Activated CD4-positive, alpha-beta T cell treated with anti-CD3 and anti-CD28 coated beads for 1 hour (primary cell): Measurements from ENCODE around the gene PTCD3.

Source experiments
- DNase-seq: peaks from one replicate; pipeline ENCODE4 v3.0.0-alpha.2; 2020

The PTCD3 gene

DNA sequence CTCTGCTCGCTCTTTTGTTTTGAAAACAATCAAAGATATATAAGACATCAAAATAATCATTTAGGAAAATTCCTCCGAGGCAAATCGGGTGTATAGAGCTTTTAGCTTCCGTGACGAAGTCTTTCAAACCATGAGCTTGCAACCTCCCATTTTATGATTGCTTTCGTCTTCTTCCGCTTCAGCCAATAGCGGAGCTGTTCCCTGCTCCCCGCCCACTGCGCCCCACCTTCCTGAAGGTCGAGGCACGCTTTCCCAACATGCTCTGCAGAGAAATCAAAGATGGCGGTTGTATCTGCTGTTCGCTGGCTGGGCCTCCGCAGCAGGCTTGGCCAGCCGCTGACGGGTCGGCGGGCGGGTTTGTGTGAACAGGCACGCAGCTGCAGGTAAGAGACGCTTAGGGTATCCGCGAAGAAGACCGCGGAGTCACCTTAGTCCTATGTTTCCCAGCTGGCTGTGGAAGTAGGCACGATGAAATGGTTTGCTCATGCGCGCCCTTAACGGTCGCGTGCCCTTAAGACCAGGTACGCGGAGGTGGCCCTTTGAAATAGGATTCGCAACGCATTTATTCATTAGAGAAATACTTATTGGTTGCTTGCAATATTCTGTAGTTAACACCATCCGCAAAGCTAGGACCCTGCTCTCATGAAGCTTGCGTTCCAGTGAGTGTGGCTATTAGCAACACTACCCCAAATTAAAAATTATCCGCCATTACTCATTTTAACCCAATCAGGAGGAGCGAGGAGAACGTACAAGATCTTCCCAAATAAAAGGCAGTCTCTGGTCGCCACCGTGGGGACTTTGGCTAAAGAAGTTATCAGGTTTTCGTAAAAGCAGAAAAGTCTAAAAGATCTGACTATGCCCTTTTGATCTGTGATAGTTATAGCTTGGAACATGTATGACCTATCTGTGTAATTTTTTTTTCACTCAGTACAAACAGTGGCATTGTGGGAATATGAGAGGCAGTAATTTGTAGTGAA, at the start of gene PTCD3:
PTCD3 (plus strand) TSS at position 267 of the 977 bp plus-strand sequence; CDS start at position 280, 13 bp downstream.
- DNase-seq = peak; percentile 88

DNA sequence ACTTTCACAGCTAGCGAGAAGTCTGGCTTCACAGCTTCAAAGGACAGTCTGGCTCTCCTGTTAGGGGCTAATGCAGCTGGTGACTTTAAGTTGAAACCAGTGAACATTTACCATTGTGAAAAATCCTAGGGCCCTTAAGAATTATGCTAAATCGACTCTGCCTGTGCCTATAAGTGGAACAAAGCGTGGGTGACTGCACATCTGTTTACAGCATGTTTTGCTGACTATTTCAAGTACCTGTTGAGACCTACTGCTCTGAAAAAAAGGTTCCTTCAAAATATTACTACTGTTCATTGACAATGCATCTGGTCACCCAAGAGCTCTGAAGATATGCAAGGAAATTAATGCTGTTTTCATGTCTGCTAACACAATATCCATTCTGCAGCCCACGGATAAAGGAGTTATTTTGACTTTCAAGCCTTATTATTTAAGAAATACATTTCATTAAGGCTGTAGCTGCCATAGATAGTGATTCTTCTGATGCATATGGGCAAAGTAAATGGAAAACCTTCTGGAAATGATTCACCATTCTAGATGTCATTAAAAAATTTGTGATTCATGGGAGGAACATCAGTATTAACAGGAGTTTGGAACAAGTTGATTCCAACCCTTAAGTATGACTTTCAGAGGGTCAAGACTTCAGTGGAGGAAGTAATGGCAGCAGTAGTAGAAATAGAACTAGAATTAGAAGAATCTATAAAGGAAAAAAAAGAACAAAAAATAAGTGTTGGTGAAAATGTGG, 49.3 kb upstream of the PTCD3 start:
- no peak for DNase-seq

DNA sequence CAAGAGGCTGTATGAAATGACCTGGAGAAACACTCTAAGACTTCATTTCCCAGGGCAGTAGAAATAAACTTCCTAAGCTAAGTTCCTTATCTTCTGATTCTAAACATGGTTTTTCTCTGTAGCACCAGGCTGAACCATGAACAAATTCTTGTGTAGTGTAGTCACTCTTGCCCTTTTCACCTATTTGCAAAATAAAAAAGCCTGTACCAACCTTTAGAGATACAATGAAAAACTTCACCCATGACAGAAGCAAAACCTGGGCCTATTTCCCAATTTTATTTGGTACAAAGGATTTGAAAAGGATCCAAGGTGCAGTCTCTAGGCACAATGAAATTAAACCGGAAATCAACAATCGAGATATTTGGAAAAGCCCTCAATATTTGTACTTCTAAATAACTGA, 44.0 kb upstream of the PTCD3 start:
- DNase-seq = no peak

DNA sequence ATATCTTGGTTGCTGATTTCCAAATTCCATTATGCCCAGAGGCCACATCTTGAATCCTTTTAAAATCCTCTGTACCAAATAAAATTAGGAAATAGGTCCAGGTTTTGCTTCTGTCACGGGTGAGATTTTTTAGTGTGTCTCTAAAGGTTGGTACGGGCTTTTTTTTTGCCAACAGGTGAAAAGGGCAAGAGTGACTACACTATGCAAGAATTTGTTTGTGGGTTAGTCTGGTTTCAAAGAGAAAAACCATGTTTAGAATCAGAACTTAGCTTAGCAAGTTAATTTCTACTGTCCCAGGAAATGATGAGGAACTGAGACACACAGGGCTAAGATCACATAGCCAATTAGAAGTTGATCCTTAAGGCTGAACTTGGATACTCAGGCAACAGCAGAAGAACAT, 42.0 kb upstream of the PTCD3 start:
- no peak for DNase-seq

DNA sequence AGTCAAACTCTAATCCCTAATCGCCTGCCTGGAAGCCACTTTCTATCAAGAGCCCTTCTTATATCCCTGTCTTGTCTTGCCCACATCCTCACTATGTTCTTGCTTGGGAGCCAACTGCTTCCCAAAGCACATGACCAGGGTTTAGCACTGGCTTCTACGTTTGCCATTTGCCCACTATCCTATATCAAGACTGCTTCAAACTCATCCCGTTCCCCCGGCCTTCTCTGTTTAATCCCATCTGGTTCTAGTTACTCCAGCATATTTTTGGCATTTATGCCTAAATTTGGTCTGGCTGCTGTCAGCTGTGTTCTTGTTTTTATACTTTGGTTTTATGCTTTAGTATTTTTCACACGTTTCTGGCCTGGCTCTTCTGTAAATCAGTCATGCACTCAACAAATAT, 40.5 kb upstream of the PTCD3 start:
- DNase-seq = no peak

DNA sequence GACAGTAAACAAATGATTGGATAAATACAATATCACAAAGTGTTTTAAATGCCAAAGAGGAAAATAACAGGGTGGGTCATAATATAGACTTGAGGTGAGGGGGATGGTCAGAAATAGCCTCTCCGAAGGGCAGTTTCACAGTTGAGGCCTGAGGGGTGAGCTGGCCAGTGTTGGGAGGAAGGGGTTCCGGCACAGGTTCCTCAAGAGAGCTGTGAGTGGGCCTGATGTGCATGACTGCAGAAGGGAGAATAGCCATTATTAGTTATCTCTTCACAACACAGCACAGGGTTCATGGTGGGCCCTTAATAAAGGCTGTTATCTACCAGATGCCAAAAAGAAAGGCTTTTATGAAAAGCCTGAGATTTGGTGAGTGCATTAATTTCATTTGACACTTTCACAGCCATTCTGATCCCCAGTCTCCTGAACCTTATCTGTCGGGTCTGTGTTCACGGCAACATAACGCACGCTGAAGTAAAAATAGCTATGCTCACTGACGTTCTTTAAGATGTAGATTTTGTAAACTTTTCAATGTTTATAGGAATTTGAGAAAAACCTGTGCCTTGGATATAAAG, 39.9 kb upstream of the PTCD3 start:
- DNase-seq = no peak

DNA sequence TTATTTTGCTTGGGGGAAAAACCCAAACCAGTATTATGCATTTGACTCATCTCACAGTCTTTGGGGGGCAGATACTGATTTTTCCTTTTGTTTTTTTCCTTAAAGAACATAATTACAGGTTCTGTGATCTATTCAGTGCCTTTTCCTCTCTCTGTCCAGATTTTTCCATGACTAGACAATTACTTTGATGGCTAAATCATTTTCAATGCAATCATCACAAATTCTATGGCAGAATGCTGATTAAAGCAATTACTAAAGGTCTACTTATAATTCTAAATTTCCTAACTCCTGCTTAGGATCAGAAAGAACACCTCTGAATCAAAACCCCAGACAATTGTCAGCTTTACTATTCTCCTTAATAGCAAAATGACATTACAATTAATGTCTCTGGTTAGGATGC, 39.1 kb upstream of the PTCD3 start:
- no peak for DNase-seq

DNA sequence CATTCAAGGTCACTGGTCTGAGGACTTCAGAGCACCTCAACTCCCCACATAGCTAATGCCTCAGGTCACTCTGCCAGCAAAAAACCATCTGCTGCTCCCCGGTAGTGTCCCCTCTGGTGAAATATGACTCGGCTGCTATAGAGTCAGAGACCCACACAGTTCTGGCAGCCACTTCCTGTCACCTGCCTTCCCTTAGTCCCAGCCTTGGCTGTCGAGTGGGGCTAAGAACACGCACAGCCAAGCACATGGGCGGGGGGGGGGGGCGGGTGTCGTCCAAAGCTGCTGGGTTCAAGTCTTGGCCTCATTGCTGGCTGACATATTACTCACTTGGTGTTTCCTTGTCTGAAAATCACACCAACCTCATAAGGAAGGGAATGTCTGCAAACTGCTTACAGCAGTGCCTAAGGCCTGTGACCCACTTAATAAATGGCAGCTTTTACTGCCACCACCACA, 37.9 kb upstream of the PTCD3 start:
- DNase-seq = no peak

DNA sequence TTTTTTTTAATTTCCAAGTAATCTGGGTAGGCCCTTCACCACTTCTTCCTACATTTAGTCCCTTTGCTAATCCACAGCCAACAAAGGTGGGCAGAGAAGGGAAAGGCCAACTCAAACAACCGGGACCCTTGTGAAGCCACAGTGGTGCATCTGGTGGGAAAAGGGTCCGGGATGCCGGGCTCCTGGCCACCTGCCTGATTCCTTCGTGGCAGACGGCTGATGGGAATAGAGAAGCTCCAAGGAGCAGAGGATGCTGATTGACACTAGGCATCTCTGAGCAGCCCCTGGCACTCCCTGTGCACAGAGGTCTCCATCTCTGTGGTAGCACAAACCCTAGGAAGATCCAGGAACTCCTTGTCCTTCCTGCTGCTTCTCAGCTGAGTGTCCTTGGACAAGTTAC, 37.4 kb upstream of the PTCD3 start:
- no peak for DNase-seq

DNA sequence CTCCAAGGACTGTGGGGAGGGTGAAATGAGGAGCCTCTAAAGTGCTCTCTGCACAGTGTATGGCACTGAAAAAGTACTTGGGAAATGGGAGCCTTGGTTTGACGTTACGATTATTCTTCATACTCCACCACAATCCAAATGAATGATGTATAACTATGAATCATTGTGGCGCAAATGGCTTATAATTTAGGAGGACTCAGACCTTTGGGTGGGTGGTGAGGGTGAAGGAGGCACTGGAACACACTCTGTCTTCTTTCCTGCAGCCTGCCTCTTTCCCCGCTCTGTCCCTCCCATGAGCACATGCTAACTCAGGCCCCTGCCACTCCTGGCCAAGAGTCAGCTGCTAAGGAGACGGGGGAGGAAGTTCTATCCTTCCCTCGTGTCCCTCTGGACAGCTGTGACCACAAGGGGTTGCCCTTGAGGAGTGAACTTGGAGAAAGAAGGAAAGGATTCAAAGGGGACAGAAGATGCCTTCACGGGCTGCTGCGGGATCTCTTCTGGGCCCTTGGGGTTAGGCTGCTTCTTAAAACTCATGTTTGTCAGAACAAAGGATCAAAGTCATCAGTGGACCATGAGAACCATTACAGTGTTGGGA, 36.8 kb upstream of the PTCD3 start:
- no peak for DNase-seq

DNA sequence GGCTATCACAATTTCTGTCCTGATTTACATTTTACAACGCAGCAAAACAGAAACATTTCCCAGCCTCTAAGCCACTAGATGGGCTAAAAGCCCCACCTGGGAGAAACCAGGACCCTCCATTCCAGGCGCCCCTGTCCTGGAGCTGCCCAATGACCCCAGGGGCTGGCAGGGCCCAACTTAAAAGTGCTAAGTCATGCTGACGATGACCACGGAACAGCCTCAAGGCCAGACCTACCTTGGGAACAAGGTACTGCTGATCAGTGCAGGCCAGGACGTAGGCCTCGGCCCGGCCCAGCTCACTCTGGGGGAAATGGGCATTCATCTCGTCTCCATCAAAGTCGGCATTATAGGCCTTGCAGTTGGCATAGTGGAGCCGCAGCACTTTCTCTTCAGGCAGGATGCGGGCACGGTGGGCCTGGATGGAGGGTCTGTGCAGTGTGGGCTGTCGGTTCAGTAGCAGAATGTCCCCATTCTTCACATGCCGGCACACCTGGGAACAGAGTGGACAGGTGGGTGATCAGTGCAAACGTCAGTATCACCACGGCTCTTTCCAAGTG, 36.2 kb upstream of the PTCD3 start:
- no peak for DNase-seq

DNA sequence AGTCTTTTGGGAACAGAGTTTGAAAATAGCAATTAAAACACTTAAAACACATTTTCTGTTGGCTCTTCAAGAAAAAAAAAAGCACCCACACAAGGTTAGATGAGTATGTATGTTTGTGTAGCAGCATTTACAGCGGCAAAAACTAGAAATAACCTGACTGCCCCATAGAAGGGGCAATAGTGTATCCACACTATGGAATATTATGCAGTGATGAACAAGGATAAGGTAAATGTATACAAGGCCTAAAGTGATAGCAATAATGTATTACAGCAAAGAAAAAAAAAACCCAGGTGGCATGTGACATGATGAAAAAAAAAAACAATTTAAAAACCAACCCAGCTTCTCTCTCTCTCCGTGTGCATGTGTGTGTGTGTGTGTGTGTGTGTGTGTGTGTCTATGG, 35.2 kb upstream of the PTCD3 start:
- DNase-seq = no peak

DNA sequence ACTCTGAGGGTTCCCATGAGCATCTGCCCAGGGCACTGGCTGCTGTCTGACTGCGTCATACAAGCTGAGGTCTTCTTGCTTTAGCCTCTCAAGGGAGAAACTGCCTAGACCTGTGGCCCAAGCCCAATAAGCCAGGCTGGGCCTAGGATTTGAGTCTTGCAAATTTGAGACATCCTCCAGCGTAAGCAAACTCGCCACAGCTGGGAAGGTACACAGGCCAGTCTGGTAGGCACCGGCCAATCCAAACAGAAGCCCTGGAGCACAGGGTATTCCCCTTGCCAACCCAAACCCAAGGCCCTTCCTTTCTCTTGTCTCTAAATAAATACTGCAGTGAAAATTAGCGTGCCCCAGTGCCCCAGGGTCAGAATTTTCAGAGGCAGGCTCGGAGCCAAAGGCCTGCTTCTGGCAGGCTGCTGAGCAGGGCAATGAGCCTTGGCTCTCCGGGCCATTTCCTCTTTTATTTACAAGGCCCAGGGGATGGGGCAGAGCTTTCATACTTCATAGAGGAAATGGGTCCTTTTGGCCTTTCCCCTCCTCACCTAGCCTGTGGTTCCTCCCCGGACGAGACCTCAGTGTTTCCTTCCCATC, 33.7 kb upstream of the PTCD3 start:
- DNase-seq = no peak

DNA sequence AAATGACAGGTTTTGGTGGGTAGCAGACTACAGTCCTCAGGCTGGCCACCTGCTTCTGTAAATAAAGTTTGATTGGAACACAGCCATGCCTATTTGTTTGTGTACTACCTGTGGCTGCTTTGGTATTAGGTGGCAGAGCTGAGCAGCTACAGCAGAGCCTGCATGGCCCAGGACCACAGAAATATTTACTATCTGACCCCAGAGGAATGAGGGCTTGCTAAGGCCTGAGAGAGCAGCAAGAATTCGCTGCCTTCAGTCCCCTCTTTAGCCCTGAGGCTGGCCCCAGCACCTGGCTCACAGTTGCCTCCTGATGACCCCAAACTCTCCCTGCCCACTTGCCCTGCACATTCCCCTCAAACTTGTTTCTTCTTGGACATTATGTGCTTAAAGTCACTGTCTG, 32.8 kb upstream of the PTCD3 start:
- DNase-seq = no peak

DNA sequence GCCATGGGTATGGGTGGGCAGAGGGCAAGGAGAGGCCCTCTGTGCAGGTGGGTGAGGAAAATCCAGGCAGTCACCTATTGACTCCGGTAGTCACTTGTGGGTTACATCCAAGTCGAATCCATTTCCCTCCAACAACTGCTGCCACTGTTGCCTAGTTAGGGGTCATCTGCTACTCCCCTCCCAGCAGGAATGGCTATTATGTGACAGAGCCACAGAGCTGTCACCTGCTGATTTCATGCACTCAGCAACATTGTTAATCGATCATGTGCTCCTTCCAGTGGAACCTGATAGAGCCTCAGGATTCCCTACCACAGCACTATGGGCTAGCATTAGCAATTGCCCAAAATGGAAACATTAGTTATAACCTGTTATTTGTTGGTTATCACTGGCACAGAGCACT, 31.8 kb upstream of the PTCD3 start:
- no peak for DNase-seq

DNA sequence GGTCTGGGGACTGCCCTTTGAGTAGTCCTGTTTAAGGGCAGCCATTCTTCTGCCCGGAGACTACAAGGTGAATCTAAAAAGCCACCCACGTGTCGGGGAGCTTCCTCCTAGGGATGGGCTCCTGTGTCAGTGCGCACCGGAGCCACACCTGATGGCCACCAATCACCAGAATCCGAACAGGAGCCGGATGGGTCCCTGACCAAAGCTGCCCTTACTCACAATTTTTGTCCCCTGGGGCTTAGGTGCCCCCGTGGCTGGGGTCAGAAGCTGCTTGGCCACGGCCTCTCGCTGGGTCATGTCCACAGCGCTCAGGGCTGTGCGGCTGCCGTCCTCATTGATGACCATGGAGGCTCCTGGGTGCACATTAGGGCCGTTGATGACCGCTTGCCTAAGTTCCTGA, 31.2 kb upstream of the PTCD3 start:
- DNase-seq = no peak

DNA sequence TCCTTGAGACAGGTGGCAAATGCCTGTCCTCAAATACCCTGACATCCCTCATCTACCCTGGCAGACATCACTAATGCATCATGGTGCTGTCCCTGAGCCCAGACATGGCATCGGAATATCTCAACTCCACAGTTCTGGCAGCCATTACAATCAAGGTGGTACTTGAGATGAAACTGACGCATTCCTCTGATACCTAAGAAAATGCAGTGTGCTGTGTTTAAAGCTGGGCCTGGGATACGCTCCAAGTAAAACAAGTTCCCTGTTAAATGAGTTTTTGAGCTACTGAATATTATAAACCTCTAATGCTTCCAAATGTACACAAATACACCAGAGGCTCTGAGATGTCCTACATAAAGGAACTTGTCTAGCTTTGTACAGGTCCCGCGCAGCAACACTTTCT, 30.1 kb upstream of the PTCD3 start:
- DNase-seq = no peak

DNA sequence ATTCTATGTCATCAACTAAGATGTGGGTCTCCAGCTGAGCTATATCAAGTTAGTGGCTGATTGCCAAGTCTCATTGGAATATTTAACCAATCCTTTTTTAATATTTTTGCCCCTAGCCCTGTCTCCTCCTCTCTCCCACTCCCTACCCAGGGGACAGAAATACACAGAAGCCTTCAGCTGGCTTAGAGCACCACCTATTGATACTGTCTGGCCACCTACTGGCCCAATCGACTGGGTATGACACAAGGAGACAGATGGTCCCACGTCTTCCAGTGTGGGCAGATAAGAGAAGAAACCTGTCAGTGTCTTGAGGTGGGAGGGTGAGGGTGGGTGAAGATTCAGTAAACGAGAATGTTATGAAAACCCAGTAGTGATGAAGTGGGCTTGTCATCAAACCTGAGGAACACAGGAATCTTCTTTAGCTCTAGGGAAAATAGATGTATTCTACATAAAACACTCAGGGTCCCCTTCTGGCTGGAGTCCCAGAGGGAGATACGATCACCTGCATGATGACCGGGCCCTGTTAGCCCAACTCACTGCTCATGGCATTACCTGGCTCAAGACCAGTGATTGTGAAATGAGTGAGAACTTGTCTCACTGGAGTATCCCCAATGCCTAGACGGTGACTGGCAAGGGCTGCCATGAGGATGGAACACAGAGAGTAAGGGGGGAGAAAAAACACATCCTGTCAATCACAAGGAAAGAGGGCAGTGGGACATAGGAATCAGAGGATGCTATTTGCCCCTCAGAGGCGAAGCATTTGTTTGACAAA, 27.1 kb upstream of the PTCD3 start:
- no peak for DNase-seq

DNA sequence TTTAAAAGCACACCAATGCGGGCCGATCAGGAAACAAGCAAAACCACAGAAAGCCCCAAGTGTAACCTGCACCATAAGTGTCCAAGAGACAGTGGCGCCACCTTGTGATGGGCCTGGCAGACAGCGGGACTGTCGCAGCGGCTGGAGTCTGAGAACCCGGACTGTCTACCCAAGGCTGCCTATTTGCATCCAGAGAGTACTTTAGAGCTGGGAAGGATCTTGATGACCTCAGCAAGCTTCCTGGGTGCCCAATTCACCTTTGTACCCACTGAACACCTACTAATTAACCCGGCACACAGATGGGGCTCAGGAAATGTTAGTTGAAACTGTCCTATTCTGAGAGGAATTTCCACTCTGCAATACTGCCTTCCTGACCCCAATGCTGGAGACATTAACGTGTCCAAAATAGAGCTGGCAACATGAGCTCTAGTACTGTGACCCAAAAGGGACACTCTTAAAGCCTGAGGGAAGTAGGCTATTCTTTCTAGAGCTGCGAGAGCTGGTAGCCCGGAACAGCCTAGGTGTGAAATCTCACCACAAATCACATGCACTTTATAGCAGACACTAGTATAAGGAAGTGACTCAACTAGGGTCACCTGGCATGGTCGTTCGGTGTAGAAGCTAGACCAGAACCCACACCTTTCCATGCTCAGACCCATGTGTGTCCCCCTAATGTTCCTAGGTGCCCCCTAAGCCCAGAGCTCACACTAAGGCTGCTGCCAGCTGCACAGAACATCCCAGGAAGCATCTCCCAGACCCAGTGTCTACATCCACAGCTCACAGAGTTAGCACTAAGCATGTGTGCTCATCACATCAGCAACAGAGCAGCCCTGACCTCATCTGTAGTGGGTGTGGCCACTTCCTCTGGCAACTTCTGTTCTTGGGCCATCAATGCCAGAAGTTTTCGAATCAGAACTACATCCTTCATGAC, 25.8 kb upstream of the PTCD3 start:
- DNase-seq = peak; percentile 72

DNA sequence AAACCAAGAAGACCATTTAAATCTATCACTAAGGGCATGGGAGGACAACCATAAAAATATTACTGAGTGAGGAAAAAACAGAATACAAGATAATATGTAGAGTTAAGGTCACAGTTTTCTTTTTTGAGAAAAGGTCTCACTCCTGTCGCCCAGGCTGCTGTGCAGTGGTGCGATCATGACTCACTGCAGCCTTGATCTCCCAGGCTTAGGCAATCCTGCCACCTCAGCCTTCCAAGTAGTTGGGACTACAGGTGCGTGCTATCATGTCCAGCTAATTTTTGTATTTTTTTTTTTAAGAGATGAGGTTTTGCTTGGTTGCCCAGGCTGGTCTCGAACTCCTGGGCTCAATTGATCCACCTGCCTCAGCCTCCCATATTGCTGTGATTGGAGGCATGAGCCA, 24.3 kb upstream of the PTCD3 start:
- DNase-seq = no peak

DNA sequence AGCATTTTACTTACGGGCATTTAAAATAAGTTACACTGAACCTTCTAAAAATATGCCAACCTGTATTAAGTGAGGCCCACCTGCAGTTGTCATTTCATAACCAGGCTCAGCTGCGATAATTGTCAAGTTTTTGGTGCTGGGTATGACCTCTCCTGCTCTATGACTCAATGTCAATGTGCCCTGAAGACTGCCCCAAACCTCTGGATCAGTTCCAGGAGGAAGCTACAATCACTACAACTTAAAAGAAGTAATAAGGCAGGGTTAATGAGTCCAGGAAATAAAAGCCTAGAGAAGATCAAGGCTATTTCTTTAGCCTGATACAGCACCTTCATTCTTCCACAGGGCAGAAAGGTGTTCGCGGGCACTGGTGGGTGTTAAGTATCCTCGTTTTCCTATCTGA, 23.3 kb upstream of the PTCD3 start:
- no peak for DNase-seq
